Neural cell (in vitro differentiated cells): Measurements from ENCODE around the gene ONECUT2. TPM values are rescaled to one million over a fixed set of nuclear protein-coding genes. Genes with fewer than 3 reads are reported as not detected.

Experiments used
- H2AFZ ChIP-seq: fragments of 200-600, 300-800 bp; sonication (generic), shearing (Covaris generic); 2 replicates; pipeline ENCODE4 v1.6.0; 2014; ENCODE audit warnings: low read depth, mild to moderate bottlenecking, antibody characterized with exemption, low read length, moderate library complexity
- H3F3A ChIP-seq: fragments of 200-600 bp; shearing (Covaris generic); 2 replicates; pipeline ENCODE4 v1.6.1; 2016; ENCODE audit warnings: mild to moderate bottlenecking, moderate library complexity, mixed read lengths, antibody characterized with exemption, low read length; ENCODE audit not compliant: insufficient read depth, poor library complexity, severe bottlenecking
- H3K27ac ChIP-seq: fragments of 200-600, 300-800 bp; sonication (generic), shearing (Covaris generic); 2 replicates; pipeline ENCODE4 v1.5.1; 2014; ENCODE audit warnings: mild to moderate bottlenecking, low read length, moderate library complexity
- H3K27me3 ChIP-seq: fragments of 300-800, 200-600 bp; sonication (generic), shearing (Covaris generic); 2 replicates; pipeline ENCODE4 v1.6.0; 2014; ENCODE audit warnings: mild to moderate bottlenecking, low read depth, low read length, moderate library complexity; ENCODE audit not compliant: insufficient read depth
- H3K36me3 ChIP-seq: fragments of 300-800, 200-600 bp; sonication (generic), shearing (Covaris generic); 2 replicates; pipeline ENCODE4 v1.5.1; 2014; ENCODE audit warnings: mild to moderate bottlenecking, antibody characterized with exemption, low read length, moderate library complexity; ENCODE audit not compliant: insufficient read depth
- H3K4me2 ChIP-seq: fragments of 300-800, 200-600 bp; sonication (generic), shearing (Covaris generic); 2 replicates; pipeline ENCODE4 v1.6.0; 2014; ENCODE audit warnings: mild to moderate bottlenecking, low read length
- H3K4me3 ChIP-seq: fragments of 300-800, 200-600 bp; sonication (generic), shearing (Covaris generic); 2 replicates; pipeline ENCODE4 v1.5.1; 2014; ENCODE audit warnings: mild to moderate bottlenecking, low read length, moderate library complexity
- H3K79me2 ChIP-seq: fragments of 200-600 bp; shearing (Covaris generic); replicated peaks from 2 replicates; pipeline ENCODE4 v1.6.0; 2014; ENCODE audit warnings: mild to moderate bottlenecking, low read length, moderate library complexity; ENCODE audit not compliant: insufficient read depth
- H3K9ac ChIP-seq: fragments of 300-800, 200-600 bp; sonication (generic), shearing (Covaris generic); 2 replicates; pipeline ENCODE4 v1.6.1; 2016; ENCODE audit warnings: mild to moderate bottlenecking, low read length, mixed read lengths
- H3K9me2 ChIP-seq: fragments of 200-600 bp; shearing (Covaris generic); 2 replicates; pipeline ENCODE4 v1.6.1; 2016; ENCODE audit warnings: mild to moderate bottlenecking, low read length, mixed read lengths; ENCODE audit not compliant: insufficient read depth
- H3K9me3 ChIP-seq: fragments of 200-600, 300-800 bp; sonication (generic), shearing (Covaris generic); 2 replicates; pipeline ENCODE4 v1.6.1; 2016; ENCODE audit warnings: mild to moderate bottlenecking, mixed run types, low read length, moderate library complexity, mixed read lengths
- H4K20me1 ChIP-seq: fragments of 200-600 bp; shearing (Covaris generic); 2 replicates; pipeline ENCODE4 v1.6.1; 2016; ENCODE audit warnings: mild to moderate bottlenecking, mixed run types; ENCODE audit not compliant: insufficient read depth
- CTCF ChIP-seq: fragments of 450-650 bp; IDR thresholded peaks from 2 replicates; pipeline ENCODE4 v1.5.1; 2014; ENCODE audit warnings: antibody characterized with exemption, mild to moderate bottlenecking, moderate library complexity; ENCODE audit not compliant: poor library complexity, severe bottlenecking
- EP300 ChIP-seq: fragments of 450-650 bp; conservative IDR thresholded peaks from 2 replicates; pipeline ENCODE4 v1.6.1; 2014; ENCODE audit warnings: antibody characterized with exemption, mild to moderate bottlenecking, moderate library complexity; ENCODE audit not compliant: poor library complexity, severe bottlenecking
- EZH2 ChIP-seq: fragments of 200-600, 300-800 bp; shearing (Covaris generic), sonication (generic); IDR thresholded peaks from 2 replicates; pipeline ENCODE4 v1.6.1; 2014; ENCODE audit warnings: antibody characterized with exemption, low read length, borderline replicate concordance, mild to moderate bottlenecking; ENCODE audit not compliant: insufficient read depth, poor library complexity, severe bottlenecking
- MXI1 ChIP-seq: fragments of 450-650 bp; conservative IDR thresholded peaks from 2 replicates; pipeline ENCODE4 v1.6.1; 2014; ENCODE audit warnings: antibody characterized with exemption, mild to moderate bottlenecking; ENCODE audit not compliant: poor library complexity, severe bottlenecking
- POLR2AphosphoS5 ChIP-seq: IDR thresholded peaks from 2 replicates; pipeline ENCODE4 v1.6.1; 2012
- RAD21 ChIP-seq: fragments of 450-650 bp; conservative IDR thresholded peaks from 2 replicates; pipeline ENCODE4 v1.6.1; 2014; ENCODE audit warnings: antibody characterized with exemption, mild to moderate bottlenecking, moderate library complexity
- REST ChIP-seq: IDR thresholded peaks from 2 replicates; pipeline ENCODE4 v1.6.1; 2012; ENCODE audit warnings: borderline replicate concordance
- SMC3 ChIP-seq: fragments of 450-650 bp; conservative IDR thresholded peaks from 2 replicates; pipeline ENCODE4 v1.6.1; 2014; ENCODE audit warnings: antibody characterized with exemption, mild to moderate bottlenecking, moderate library complexity; ENCODE audit not compliant: poor library complexity
- TAF1 ChIP-seq: IDR thresholded peaks from 2 replicates; pipeline ENCODE4 v1.6.1; 2012; ENCODE audit warnings: low read depth
- polyA plus RNA-seq: library from polyadenylated mRNA; depleted of rRNA; stranded (reverse); fragments of >200 nt; gene quantifications from 2 replicates; pipeline ENCODE4 v1.2.3, GENCODE V29; 2014

ONECUT2 gene
- polyA plus RNA-seq, 1 donor from 2014 or later = 4.3 TPM

- Histone ChIP-seq H3F3A (peaks cover 4% of the 10 kb centered on the region), H3K4me3 (peak overlapping the region; percentile 81), H3K9ac (no peak overlapping the region), H4K20me1 (peaks cover 10% of the 10 kb centered on the region), H3K9me3 (no peaks in the 10 kb centered on the region), H3K79me2 (peaks cover 11% of the 10 kb centered on the region), H3K9me2 (no peaks in the 10 kb centered on the region), H3K27me3 (peaks cover 73% of the 10 kb centered on the region), H2AFZ (no peak overlapping the region), H3K36me3 (no peaks in the 10 kb centered on the region), H3K4me2 (no peak overlapping the region), H3K27ac (no peak overlapping the region)
- TF ChIP-seq EP300 (no peak), SMC3 (no peak), EZH2 (peak; percentile 62), POLR2AphosphoS5 (no peak), RAD21 (no peak), REST (no peak), CTCF (no peak), MXI1 (no peak), TAF1 (no peak)
Observed at GRCh38 chr18:57440331-57441070, 5.3 kb downstream of the ONECUT2 start.

- Histone ChIP-seq H4K20me1 (peaks cover 10% of the 10 kb centered on the region), H3K9ac (no peak overlapping the region), H3K4me2 (no peak overlapping the region), H3K9me2 (no peaks in the 10 kb centered on the region), H3K27ac (no peak overlapping the region), H3K9me3 (no peaks in the 10 kb centered on the region), H3K27me3 (peaks cover 75% of the 10 kb centered on the region), H2AFZ (no peak overlapping the region), H3F3A (peaks cover 4% of the 10 kb centered on the region), H3K36me3 (no peaks in the 10 kb centered on the region), H3K79me2 (peaks cover 11% of the 10 kb centered on the region), H3K4me3 (peak overlapping the region; percentile 81)
- TF ChIP-seq POLR2AphosphoS5 (peak; percentile 30), EP300 (no peak), TAF1 (no peak), REST (no peak), RAD21 (no peak), EZH2 (no peak), CTCF (no peak), MXI1 (peak; percentile 18), SMC3 (no peak)
Observed at GRCh38 chr18:57441071-57441794, 6.1 kb downstream of the ONECUT2 start.
